CD4-positive, alpha-beta T cell treated with Interferon alpha-2 for 1 hour (primary cell): ENCODE data around the gene TCF7L1.
"Not testable (repeated sequence)": the region's sequence is repeated elsewhere in the genome, so short reads cannot be mapped to it uniquely, and the experiment has no call there.

Source experiments
- DNase-seq, 2 donors: peaks; one replicate each; pipeline ENCODE4 v3.0.0-alpha.2; 2020 to 2022

The TCF7L1 gene

GRCh38 chr2:85185431-85185940 lies 52.3 kb downstream of the TCF7L1 start:
- DNase-seq: no peak

- no peak for DNase-seq
Observed at GRCh38 chr2:85187069-85187468, 53.9 kb downstream of the TCF7L1 start.

- no peak for DNase-seq
Observed at GRCh38 chr2:85188852-85189251, 55.7 kb downstream of the TCF7L1 start.

- no peak for DNase-seq
Observed at GRCh38 chr2:85189606-85190270, 56.5 kb downstream of the TCF7L1 start.

- no peak for DNase-seq
Observed at GRCh38 chr2:85191157-85191556, 58.0 kb downstream of the TCF7L1 start.

- no peak for DNase-seq
Observed at GRCh38 chr2:85194780-85195480, 61.7 kb downstream of the TCF7L1 start.

GRCh38 chr2:85195956-85196355 lies 62.8 kb downstream of the TCF7L1 start:
- DNase-seq: no peak

- DNase-seq: no peak
Observed at GRCh38 chr2:85199698-85200097, 66.5 kb downstream of the TCF7L1 start.

- no peak for DNase-seq
Observed at GRCh38 chr2:85209887-85210286, 76.7 kb downstream of the TCF7L1 start.

- no peak for DNase-seq
Observed at GRCh38 chr2:85210511-85210910, 77.3 kb downstream of the TCF7L1 start.

- DNase-seq: not testable (repeated sequence)
Observed at GRCh38 chr2:85211606-85212005, 78.4 kb downstream of the TCF7L1 start.

- DNase-seq: no peak
Observed at GRCh38 chr2:85212841-85213240, 79.6 kb downstream of the TCF7L1 start.

- no peak for DNase-seq
Observed at GRCh38 chr2:85213404-85213803, 80.2 kb downstream of the TCF7L1 start.

GRCh38 chr2:85213901-85214512 lies 80.8 kb downstream of the TCF7L1 start:
- no peak for DNase-seq

- DNase-seq: no peak
Observed at GRCh38 chr2:85215081-85215447, 81.9 kb downstream of the TCF7L1 start.

- DNase-seq: no peak
Observed at GRCh38 chr2:85215448-85216401, 82.5 kb downstream of the TCF7L1 start.

- DNase-seq: no peak
Observed at GRCh38 chr2:85216927-85217326, 83.7 kb downstream of the TCF7L1 start.

- no peak for DNase-seq
Observed at GRCh38 chr2:85221067-85221691, 88.0 kb downstream of the TCF7L1 start.

- no peak for DNase-seq
Observed at GRCh38 chr2:85222792-85223191, 89.6 kb downstream of the TCF7L1 start.

GRCh38 chr2:85226783-85227182 lies 93.6 kb downstream of the TCF7L1 start:
- DNase-seq: no peak

- DNase-seq: no peak
Observed at GRCh38 chr2:85230679-85231467, 97.7 kb downstream of the TCF7L1 start.

- no peak for DNase-seq
Observed at GRCh38 chr2:85231468-85231805, 98.2 kb downstream of the TCF7L1 start.
